Aorta (tissue), 5 donors: Measurements from ENCODE around the gene GPR180. TPM values are rescaled to one million over a fixed set of nuclear protein-coding genes. Genes with fewer than 3 reads are reported as not detected.

Experiments used
- ATAC-seq: fragments of 200-7000 bp; cut with Tn5 transposase; one replicate; pipeline ENCODE4 v1.9.1; 2022; ENCODE audit warnings: moderate library complexity; ENCODE audit not compliant: low FRiP score
- DNase-seq, 2 donors: peaks; one replicate each; pipeline ENCODE4 v3.0.0-alpha.2; 2020
- H3K27ac ChIP-seq, 2 donors: one replicate each; pipeline ENCODE4 v1.5.1; 2013; ENCODE audit warnings: low read length in 2 of 2, mild to moderate bottlenecking in 2 of 2, moderate library complexity in 2 of 2, control low read depth in 1 of 2, inconsistent platforms in 1 of 2, low read depth in 1 of 2
- H3K27me3 ChIP-seq, 2 donors: one replicate each; pipeline ENCODE4 v1.6.1; 2013; ENCODE audit warnings: control low read depth in 1 of 2, low read length in 1 of 2, mild to moderate bottlenecking in 1 of 2, moderate library complexity in 1 of 2; ENCODE audit not compliant: insufficient read depth in 2 of 2, control insufficient read depth in 1 of 2
- H3K36me3 ChIP-seq, 2 donors: one replicate each; pipeline ENCODE4 v1.6.1; 2013; ENCODE audit warnings: control low read depth in 1 of 2, low read length in 1 of 2, mild to moderate bottlenecking in 1 of 2; ENCODE audit not compliant: insufficient read depth in 2 of 2, control insufficient read depth in 1 of 2
- H3K4me1 ChIP-seq, 2 donors: one replicate each; pipeline ENCODE4 v1.6.1; 2013; ENCODE audit warnings: low read length in 2 of 2, control low read depth in 1 of 2, mild to moderate bottlenecking in 1 of 2, moderate library complexity in 1 of 2; ENCODE audit not compliant: insufficient read depth in 2 of 2, control insufficient read depth in 1 of 2
- H3K4me3 ChIP-seq, 2 donors: one replicate each; pipeline ENCODE4 v1.5.1; 2013; ENCODE audit warnings: low read length in 2 of 2, control low read depth in 1 of 2, mild to moderate bottlenecking in 1 of 2
- H3K9me3 ChIP-seq: one replicate; pipeline ENCODE4 v1.6.1; 2013; ENCODE audit warnings: mild to moderate bottlenecking, low read length; ENCODE audit not compliant: control insufficient read depth
- WGBS, 2 donors: extraction: QIAGEN DNeasy Blood & Tissue Kit; methylation state at CpG; one replicate each; pipeline ENCODE4 v1.1.7; 2013; 5-methylcytosine and 5-hydroxymethylcytosine counted together
- intact Hi-C, 2 donors: fragments of 100-400 bp; cut with DNase I; formaldehyde crosslinking; loops; one replicate each; pipeline versions ENCODE4 v1.14.2 to v1.15.0; 2022
- polyA plus RNA-seq, 2 donors: library from polyadenylated mRNA; stranded (reverse); fragments of 200-250 nt; gene quantifications; one replicate each; pipeline ENCODE4 v1.2.3, GENCODE V29; 2013
- total RNA-seq, 2 donors: library from RNA; stranded (reverse); fragmentation: NEBNext Ultra II Directional; extraction: Animal tissue kit (Norgen Biotek cat#: 25700); gene quantifications; one replicate each; pipeline ENCODE4 v1.2.1, GENCODE V29; 2021
- donor health status: healthy with polysubstance abuse.
- donor health status: Bipolar disorder and iron deficiency.
- donor health status: DM: no; HTN: no; CAD: no.
- donor health status: DM: no; HTN: no; CAD: no.
- donor health status: DM: yes; HTN: yes; CAD: no.

The GPR180 gene
- total and polyA plus RNA-seq, 4 donors: 2.0 to 6.6 (median 4.0) TPM

GRCh38 chr13:94664889-94665288, 63.2 kb downstream of the GPR180 start:
- Histone ChIP-seq H3K36me3 (no peaks in the 10 kb centered on the region), H3K4me1 (no peaks in the 10 kb centered on the region), H3K4me3 (no peak overlapping the region), H3K27me3 (no peaks in the 10 kb centered on the region), H3K27ac (no peak overlapping the region), H3K9me3 (no peaks in the 10 kb centered on the region)
- intact Hi-C loops: no loop called here
- ATAC-seq (no peak), DNase-seq (no peak)
- WGBS, 2 donors: 45 to 50% methylated on average over 7 of the region's 7 CpGs

GRCh38 chr13:94666065-94666464, 64.4 kb downstream of the GPR180 start:
- WGBS, 2 donors: 53 to 67% methylated on average over 7 of the region's 7 CpGs
- no peak for DNase-seq
- no peak for ATAC-seq
- H3K27ac ChIP-seq: no peak overlapping the region
- intact Hi-C loops: no loop called here
- H3K9me3 ChIP-seq: no peaks in the 10 kb centered on the region
- no peaks in the 10 kb centered on the region for H3K4me1 ChIP-seq
- H3K27me3 ChIP-seq: no peaks in the 10 kb centered on the region
- H3K36me3 ChIP-seq: no peaks in the 10 kb centered on the region
- no peak overlapping the region for H3K4me3 ChIP-seq

- ATAC-seq (no peak), DNase-seq (no peak)
- H3K4me3 ChIP-seq: no peak overlapping the region
- intact Hi-C loops: no loop called here
- H3K27me3 ChIP-seq: no peaks in the 10 kb centered on the region
- no peaks in the 10 kb centered on the region for H3K4me1 ChIP-seq
- no peak overlapping the region for H3K27ac ChIP-seq
- H3K36me3 ChIP-seq: no peaks in the 10 kb centered on the region
- 71 to 74% methylated on average over 2 of the region's 2 CpGs for WGBS, 2 donors
- no peaks in the 10 kb centered on the region for H3K9me3 ChIP-seq
Observed at GRCh38 chr13:94667190-94667589, 65.5 kb downstream of the GPR180 start.

GRCh38 chr13:94672400-94672799, 70.7 kb downstream of the GPR180 start:
- no peak overlapping the region for H3K27ac ChIP-seq
- no peak for ATAC-seq
- intact Hi-C loops: no loop called here
- no peaks in the 10 kb centered on the region for H3K27me3 ChIP-seq
- no peaks in the 10 kb centered on the region for H3K4me1 ChIP-seq
- H3K36me3 ChIP-seq: no peaks in the 10 kb centered on the region
- no peaks in the 10 kb centered on the region for H3K9me3 ChIP-seq
- DNase-seq: no peak
- no peak overlapping the region for H3K4me3 ChIP-seq
- 81 to 84% methylated on average over 2 of the region's 2 CpGs for WGBS, 2 donors

GRCh38 chr13:94673851-94674250, 72.2 kb downstream of the GPR180 start:
- intact Hi-C loops: no loop called here
- DNase-seq (no peak), ATAC-seq (no peak)
- no peak overlapping the region for H3K4me3 ChIP-seq
- 50 to 55% methylated on average over 5 of the region's 5 CpGs for WGBS, 2 donors
- no peaks in the 10 kb centered on the region for H3K36me3 ChIP-seq
- no peak overlapping the region for H3K27ac ChIP-seq
- peaks cover 0 to 2% of the 10 kb centered on the region in 2 donors for H3K27me3 ChIP-seq
- peaks cover 1% of the 10 kb centered on the region for H3K9me3 ChIP-seq
- no peaks in the 10 kb centered on the region for H3K4me1 ChIP-seq

GRCh38 chr13:94674609-94675348, 73.1 kb downstream of the GPR180 start:
- DNase-seq (no peak), ATAC-seq (no peak)

GRCh38 chr13:94677799-94678198, 76.1 kb downstream of the GPR180 start:
- 64 to 74% methylated on average over 2 of the region's 2 CpGs for WGBS, 2 donors
- intact Hi-C loops: no loop called here
- Histone ChIP-seq H3K27ac (no peak overlapping the region), H3K9me3 (peaks cover 3% of the 10 kb centered on the region), H3K27me3 (peaks cover 0 to 2% of the 10 kb centered on the region in 2 donors), H3K4me3 (no peak overlapping the region), H3K36me3 (no peaks in the 10 kb centered on the region), H3K4me1 (no peaks in the 10 kb centered on the region)
- DNase-seq (no peak), ATAC-seq (no peak)

More at GRCh38 chr13:94674609-94675348, 73.1 kb downstream of the GPR180 start:
- 25 to 26% methylated on average over 5 of the region's 5 CpGs for WGBS, 2 donors
- H3K4me1 ChIP-seq: no peaks in the 10 kb centered on the region
- H3K27ac ChIP-seq: no peak overlapping the region
- H3K36me3 ChIP-seq: no peaks in the 10 kb centered on the region
- intact Hi-C loops: no loop called here
- no peak overlapping the region for H3K4me3 ChIP-seq
- H3K27me3 ChIP-seq: peaks cover 0 to 2% of the 10 kb centered on the region in 2 donors
- H3K9me3 ChIP-seq: peaks cover 3% of the 10 kb centered on the region

- Histone ChIP-seq H3K4me3 (no peak overlapping the region), H3K36me3 (no peaks in the 10 kb centered on the region), H3K9me3 (peaks cover 3% of the 10 kb centered on the region), H3K4me1 (no peaks in the 10 kb centered on the region), H3K27ac (no peak overlapping the region), H3K27me3 (peaks cover 0 to 2% of the 10 kb centered on the region in 2 donors)
- ATAC-seq (no peak), DNase-seq (no peak)
- intact Hi-C loops: no loop called here
- 86 to 90% methylated on average over 2 of the region's 2 CpGs for WGBS, 2 donors
Observed at GRCh38 chr13:94678845-94679244, 77.2 kb downstream of the GPR180 start.

GRCh38 chr13:94679614-94680013, 78.0 kb downstream of the GPR180 start:
- peaks cover 3% of the 10 kb centered on the region for H3K9me3 ChIP-seq
- DNase-seq (no peak), ATAC-seq (no peak)
- WGBS, 2 donors: 91 to 92% methylated on average over 6 of the region's 6 CpGs
- no peaks in the 10 kb centered on the region for H3K36me3 ChIP-seq
- peaks cover 0 to 2% of the 10 kb centered on the region in 2 donors for H3K27me3 ChIP-seq
- H3K27ac ChIP-seq: no peak overlapping the region
- H3K4me3 ChIP-seq: no peak overlapping the region
- intact Hi-C loops: no loop called here
- H3K4me1 ChIP-seq: no peaks in the 10 kb centered on the region
